Spinal cord (tissue), 10 donors: Measurements from ENCODE around the gene MTMR2. TPM values are rescaled to one million over a fixed set of nuclear protein-coding genes. Genes with fewer than 3 reads are reported as not detected.
A peak's percentile ranks its signal among the peaks of the same experiment; 100 is the strongest.
"Not testable (repeated sequence)": the region's sequence is repeated elsewhere in the genome, so short reads cannot be mapped to it uniquely, and the experiment has no call there.

Experiments used
- DNase-seq, 6 donors: peaks; one replicate each; pipeline versions ENCODE4 v3.0.0 to v3.0.0-alpha.2; 2013 to 2015; ENCODE audit warnings: low spot score in 6 of 6, low read depth in 4 of 6
- H3K27ac ChIP-seq: one replicate; pipeline ENCODE4 v1.5.1; 2013; ENCODE audit warnings: low read depth, low read length, control low read depth
- H3K27me3 ChIP-seq: one replicate; pipeline ENCODE4 v1.6.1; 2013; ENCODE audit warnings: low read length; ENCODE audit not compliant: control insufficient read depth, insufficient read depth
- H3K36me3 ChIP-seq: one replicate; pipeline ENCODE4 v1.6.1; 2013; ENCODE audit warnings: low read length; ENCODE audit not compliant: control insufficient read depth, insufficient read depth
- H3K4me1 ChIP-seq: one replicate; pipeline ENCODE4 v1.6.1; 2013; ENCODE audit warnings: low read length; ENCODE audit not compliant: control insufficient read depth, insufficient read depth
- H3K4me3 ChIP-seq: one replicate; pipeline ENCODE4 v1.5.1; 2013; ENCODE audit warnings: low read depth, low read length, control low read depth
- H3K9me3 ChIP-seq: one replicate; pipeline ENCODE4 v1.6.1; 2013; ENCODE audit warnings: low read length; ENCODE audit not compliant: control insufficient read depth, insufficient read depth
- WGBS: methylation state at CpG from one replicate; pipeline ENCODE4 v1.1.5; 2013; ENCODE audit warnings: missing lambda C conversion rate; ENCODE audit not compliant: insufficient coverage; 5-methylcytosine and 5-hydroxymethylcytosine counted together
- polyA plus RNA-seq, 2 donors: library from polyadenylated mRNA; unstranded; fragments of 120-200 nt; gene quantifications; one replicate each; pipeline ENCODE4 v1.2.1, GENCODE V29; 2013; ENCODE audit not compliant: insufficient read length in 2 of 2
- total RNA-seq, 2 donors: library from RNA; depleted of rRNA in 1 of 2; stranded (reverse); fragments of 120-200 nt in 1 of 2; fragments of >200 nt in 1 of 2; gene quantifications; one replicate each; pipeline versions ENCODE4 v1.2.3 to v1.2.4, GENCODE V29; 2013 to 2014
- donor health status: healthy.

The MTMR2 gene
- total and polyA plus RNA-seq, 4 donors = 33.5 to 54.3 (median 41.2) TPM

- WGBS = 92% methylated on average over 2 of the region's 2 CpGs
Observed at GRCh38 chr11:95863486-95864140, 60.3 kb downstream of the MTMR2 start.

GRCh38 chr11:95860024-95860423, 63.9 kb downstream of the MTMR2 start:
- not testable (repeated sequence) for H3K9me3 ChIP-seq, H3K27me3 ChIP-seq, H3K36me3 ChIP-seq, H3K27ac ChIP-seq, H3K4me1 ChIP-seq, DNase-seq, H3K4me3 ChIP-seq
- WGBS = 100% methylated on average over 2 of the region's 4 CpGs

More at GRCh38 chr11:95863486-95864140, 60.3 kb downstream of the MTMR2 start:
- Histone ChIP-seq H3K36me3 (peaks cover 4% of the 10 kb centered on the region), H3K9me3 (no peaks in the 10 kb centered on the region), H3K4me3 (no peak overlapping the region), H3K4me1 (no peaks in the 10 kb centered on the region), H3K27me3 (no peaks in the 10 kb centered on the region), H3K27ac (no peak overlapping the region)
- no peak for DNase-seq

- H3K27me3 ChIP-seq, DNase-seq, H3K9me3 ChIP-seq, H3K27ac ChIP-seq, H3K4me1 ChIP-seq, H3K36me3 ChIP-seq, H3K4me3 ChIP-seq: not testable (repeated sequence)
- WGBS = 100% methylated on average over 2 of the region's 5 CpGs
Observed at GRCh38 chr11:95854362-95854761, 69.5 kb downstream of the MTMR2 start.

- DNase-seq = no peak
- no peaks in the 10 kb centered on the region for H3K4me1 ChIP-seq
- H3K9me3 ChIP-seq = no peaks in the 10 kb centered on the region
- H3K27me3 ChIP-seq = no peaks in the 10 kb centered on the region
- no CpG with 5 or more reads among the region's 2 CpGs for WGBS
- no peak overlapping the region for H3K27ac ChIP-seq
- H3K4me3 ChIP-seq = no peak overlapping the region
- H3K36me3 ChIP-seq = peaks cover 3% of the 10 kb centered on the region
Observed at GRCh38 chr11:95853862-95854261, 70.0 kb downstream of the MTMR2 start.

- Histone ChIP-seq H3K4me3 (no peak overlapping the region), H3K4me1 (no peaks in the 10 kb centered on the region), H3K36me3 (peaks cover 3% of the 10 kb centered on the region), H3K27me3 (no peaks in the 10 kb centered on the region), H3K27ac (no peak overlapping the region), H3K9me3 (no peaks in the 10 kb centered on the region)
- no peak for DNase-seq
Observed at GRCh38 chr11:95853138-95853537, 70.8 kb downstream of the MTMR2 start.

DNA sequence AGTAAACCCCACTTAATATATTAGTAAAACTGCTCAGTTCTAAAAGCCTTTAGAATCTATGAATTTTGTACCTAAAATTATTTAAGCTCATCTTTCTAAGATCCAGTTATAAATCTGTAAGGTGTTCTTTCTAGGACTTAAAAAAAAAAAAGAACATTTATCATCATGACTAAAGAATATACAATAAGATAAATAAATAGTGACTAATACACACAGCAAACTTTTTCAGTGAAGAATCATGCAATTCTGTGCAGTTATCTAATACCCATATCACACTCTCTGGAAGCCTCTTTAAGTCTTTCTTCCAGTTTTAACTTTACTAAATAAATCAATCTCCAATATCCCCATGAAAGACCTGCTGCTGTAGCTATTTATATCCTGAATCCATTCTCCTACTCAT, 73.8 kb downstream of the MTMR2 start:
- H3K36me3 ChIP-seq = peaks cover under 1% of the 10 kb centered on the region
- no peaks in the 10 kb centered on the region for H3K9me3 ChIP-seq
- no peaks in the 10 kb centered on the region for H3K4me1 ChIP-seq
- DNase-seq = no peak
- no peak overlapping the region for H3K4me3 ChIP-seq
- H3K27me3 ChIP-seq = no peaks in the 10 kb centered on the region
- H3K27ac ChIP-seq = no peak overlapping the region

DNA sequence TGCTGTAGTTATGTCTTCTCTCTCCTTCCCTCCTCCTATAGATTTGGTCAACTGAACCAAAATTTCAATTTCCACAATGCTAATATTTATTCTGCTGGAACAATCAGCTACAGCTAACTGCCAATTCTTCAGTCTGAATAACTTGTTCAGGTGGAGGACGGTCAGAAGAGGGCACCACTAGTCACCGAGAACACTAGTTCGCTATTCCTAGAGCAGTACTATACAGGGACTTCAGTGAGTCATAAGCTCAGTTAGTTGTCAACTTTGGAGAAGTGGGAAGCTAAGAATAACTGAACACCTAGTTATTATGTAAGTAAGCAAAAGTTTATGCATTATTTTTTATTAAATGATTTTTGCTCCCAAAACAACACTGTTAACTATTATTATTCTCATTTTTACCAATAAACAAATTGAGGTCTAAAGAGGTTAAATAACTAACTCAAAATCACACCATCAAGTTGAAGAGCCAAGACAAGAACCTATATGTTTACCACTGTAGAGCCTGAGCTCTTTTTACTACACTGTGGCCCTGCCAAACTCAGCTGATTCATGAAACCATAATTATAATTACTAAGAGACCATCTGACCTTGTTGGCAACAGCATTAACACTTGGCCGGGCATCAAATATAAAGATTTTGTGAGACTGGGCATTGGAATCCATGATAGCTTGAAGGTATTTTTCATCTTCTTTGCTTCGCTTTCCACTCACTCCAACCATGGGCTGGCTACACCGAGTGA, 74.7 kb downstream of the MTMR2 start:
- no CpG with 5 or more reads among the region's 6 CpGs for WGBS
- DNase-seq = peak in 5 of 6 donors; percentile 22 to 77 (median 36)
- H3K36me3 ChIP-seq = no peaks in the 10 kb centered on the region
- no peaks in the 10 kb centered on the region for H3K9me3 ChIP-seq
- no peaks in the 10 kb centered on the region for H3K4me1 ChIP-seq
- no peak overlapping the region for H3K4me3 ChIP-seq
- no peaks in the 10 kb centered on the region for H3K27me3 ChIP-seq
- no peak overlapping the region for H3K27ac ChIP-seq

- Histone ChIP-seq H3K27me3 (no peaks in the 10 kb centered on the region), H3K4me3 (no peak overlapping the region), H3K36me3 (no peaks in the 10 kb centered on the region), H3K9me3 (no peaks in the 10 kb centered on the region), H3K27ac (no peak overlapping the region), H3K4me1 (no peaks in the 10 kb centered on the region)
- no peak for DNase-seq
- no CpG with 5 or more reads among the region's 1 CpG for WGBS
Observed at GRCh38 chr11:95845167-95845566, 78.7 kb downstream of the MTMR2 start.

GRCh38 chr11:95835768-95836488, 88.0 kb downstream of the MTMR2 start:
- H3K36me3 ChIP-seq = no peaks in the 10 kb centered on the region
- DNase-seq = peak; percentile 29 to 92 (median 58)
- no peak overlapping the region for H3K27ac ChIP-seq
- no peak overlapping the region for H3K4me3 ChIP-seq
- H3K27me3 ChIP-seq = no peaks in the 10 kb centered on the region
- no peaks in the 10 kb centered on the region for H3K9me3 ChIP-seq
- WGBS = no CpG with 5 or more reads among the region's 3 CpGs
- no peaks in the 10 kb centered on the region for H3K4me1 ChIP-seq
